Endodermal cell (in vitro differentiated cells): ENCODE measurements around the gene MTOR. TPM values are rescaled to one million over a fixed set of nuclear protein-coding genes. Genes with fewer than 3 reads are reported as not detected.

Source experiments
- DNase-seq: peaks from one replicate; pipeline ENCODE4 v3.0.0-alpha.2; 2017
- H3K27ac ChIP-seq: 2 replicates; pipeline ENCODE4 v1.5.1; 2013; ENCODE audit warnings: mild to moderate bottlenecking, low read depth, low read length, moderate library complexity
- H3K27me3 ChIP-seq: 2 replicates; pipeline ENCODE4 v1.6.1; 2013; ENCODE audit warnings: mild to moderate bottlenecking, low read length, moderate library complexity; ENCODE audit not compliant: insufficient read depth, control insufficient read depth, poor library complexity, severe bottlenecking
- H3K36me3 ChIP-seq: 2 replicates; pipeline ENCODE4 v1.7.0; 2013; ENCODE audit warnings: mild to moderate bottlenecking, low read length, moderate library complexity; ENCODE audit not compliant: control insufficient read depth, insufficient read depth
- H3K4me1 ChIP-seq: one replicate; pipeline ENCODE4 v1.7.0; 2013; ENCODE audit warnings: low read length; ENCODE audit not compliant: control insufficient read depth, insufficient read depth
- H3K4me3 ChIP-seq: 2 replicates; pipeline ENCODE4 v1.5.1; 2013; ENCODE audit warnings: mild to moderate bottlenecking, low read length, moderate library complexity
- H3K9ac ChIP-seq: 2 replicates; pipeline ENCODE4 v1.6.1; 2013; ENCODE audit warnings: mild to moderate bottlenecking, low read length, moderate library complexity; ENCODE audit not compliant: poor library complexity, severe bottlenecking; ENCODE audit errors: extremely low read depth
- H3K9me3 ChIP-seq: 2 replicates; pipeline ENCODE4 v1.6.1; 2013; ENCODE audit warnings: mild to moderate bottlenecking, low read length, moderate library complexity; ENCODE audit not compliant: control insufficient read depth
- H3K27ac Mint-ChIP-seq: 2 replicates; pipeline ENCODE4 v1.8.0; 2020; ENCODE audit warnings: mixed read lengths
- H3K27me3 Mint-ChIP-seq: 2 replicates; pipeline ENCODE4 v1.8.0; 2021; ENCODE audit warnings: mild to moderate bottlenecking, mixed read lengths; ENCODE audit not compliant: insufficient read depth
- H3K36me3 Mint-ChIP-seq: 2 replicates; pipeline ENCODE4 v1.8.0; 2020; ENCODE audit warnings: low read depth, mixed read lengths
- H3K4me1 Mint-ChIP-seq: 2 replicates; pipeline ENCODE4 v1.8.0; 2020; ENCODE audit warnings: mixed read lengths
- H3K4me3 Mint-ChIP-seq: 2 replicates; pipeline ENCODE4 v1.8.0; 2020; ENCODE audit warnings: mild to moderate bottlenecking, moderate library complexity, mixed read lengths
- H3K9me3 Mint-ChIP-seq: 2 replicates; pipeline ENCODE4 v1.8.0; 2020; ENCODE audit warnings: mild to moderate bottlenecking, mixed read lengths
- CTCF ChIP-seq: fragments of 200-600 bp; sonication (generic); conservative IDR thresholded peaks from 2 replicates; pipeline ENCODE4 v1.5.0; 2021; ENCODE audit warnings: antibody characterized with exemption, mild to moderate bottlenecking
- WGBS, 2 experiments: methylation state at CpG; one replicate each; pipeline versions ENCODE4 v1.1.5 to v1.1.7; 2013; ENCODE audit warnings: missing lambda C conversion rate in 2 of 2, mixed read lengths in 1 of 2; ENCODE audit not compliant: insufficient coverage in 1 of 2, insufficient read length in 1 of 2; 5-methylcytosine and 5-hydroxymethylcytosine counted together
- total RNA-seq, 2 donors: library from RNA; stranded (reverse); fragmentation: NEBNext Ultra II Directional in 1 of 2; extraction: Animal tissue kit (Norgen Biotek cat#: 25700) in 1 of 2; gene quantifications; 2 replicates in 1 of 2; 3 replicates in 1 of 2; pipeline ENCODE4 v1.2.1, GENCODE V29; 2021

MTOR gene
- total RNA-seq, 2 donors from 2014 or later, result 69.0 to 78.3 TPM

DNA sequence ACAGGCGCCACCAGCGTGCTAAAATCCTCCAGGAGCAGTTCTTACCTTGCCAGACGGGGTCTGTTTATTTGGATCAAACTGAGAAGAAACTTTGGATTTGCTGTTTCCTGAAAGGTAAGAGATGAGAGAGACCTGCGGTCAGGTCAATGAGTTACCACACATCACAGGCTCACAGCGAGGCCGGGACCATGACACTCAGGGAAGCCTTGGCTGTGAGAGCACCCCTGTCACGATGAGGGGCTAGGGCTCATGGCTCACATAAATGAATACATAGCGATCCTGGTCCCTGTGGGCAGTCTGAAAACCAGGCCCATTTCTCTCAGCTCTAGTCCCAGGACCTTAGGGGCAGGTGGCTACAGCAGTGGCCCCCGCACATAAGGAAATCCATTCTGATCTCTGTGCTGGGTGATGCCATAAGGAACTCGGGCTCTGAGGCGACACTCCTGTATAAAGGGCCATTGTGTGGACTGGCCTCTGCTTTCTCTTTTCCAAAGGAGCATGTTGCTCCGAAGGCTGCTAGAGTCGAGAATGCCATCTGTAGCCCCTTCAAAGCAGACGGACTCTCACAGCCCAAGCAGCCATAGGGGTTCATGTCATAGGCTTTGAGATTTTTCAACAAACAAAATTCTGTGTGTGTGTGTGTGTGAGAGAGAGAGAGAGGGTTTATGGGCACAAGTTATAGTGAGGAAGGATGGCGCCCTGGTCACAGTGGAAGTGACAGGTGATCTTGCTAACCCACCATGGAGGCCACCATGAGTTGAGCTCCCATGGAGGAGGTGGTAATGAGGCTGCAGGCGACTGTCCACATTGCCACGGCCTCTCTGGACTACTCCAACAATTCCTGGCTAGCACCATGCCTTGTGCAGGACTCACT is 193.5 kb downstream of the MTOR start:
- Mint-ChIP-seq H3K9me3 (no peaks in the 10 kb centered on the region), H3K4me3 (no peak overlapping the region), H3K36me3 (peaks cover 74% of the 10 kb centered on the region), H3K4me1 (no peaks in the 10 kb centered on the region), H3K27ac (no peak overlapping the region), H3K27me3 (no peaks in the 10 kb centered on the region)
- Histone ChIP-seq H3K27me3 (no peaks in the 10 kb centered on the region), H3K9me3 (no peaks in the 10 kb centered on the region), H3K36me3 (peaks cover 92% of the 10 kb centered on the region), H3K4me1 (no peaks in the 10 kb centered on the region), H3K4me3 (no peak overlapping the region), H3K27ac (no peak overlapping the region), H3K9ac (no peak overlapping the region)
- no peak for DNase-seq
- WGBS, 2 experiments, result 95% methylated on average over 15 to 17 of the region's 17 CpGs
- TF ChIP-seq CTCF, result no peak

DNA sequence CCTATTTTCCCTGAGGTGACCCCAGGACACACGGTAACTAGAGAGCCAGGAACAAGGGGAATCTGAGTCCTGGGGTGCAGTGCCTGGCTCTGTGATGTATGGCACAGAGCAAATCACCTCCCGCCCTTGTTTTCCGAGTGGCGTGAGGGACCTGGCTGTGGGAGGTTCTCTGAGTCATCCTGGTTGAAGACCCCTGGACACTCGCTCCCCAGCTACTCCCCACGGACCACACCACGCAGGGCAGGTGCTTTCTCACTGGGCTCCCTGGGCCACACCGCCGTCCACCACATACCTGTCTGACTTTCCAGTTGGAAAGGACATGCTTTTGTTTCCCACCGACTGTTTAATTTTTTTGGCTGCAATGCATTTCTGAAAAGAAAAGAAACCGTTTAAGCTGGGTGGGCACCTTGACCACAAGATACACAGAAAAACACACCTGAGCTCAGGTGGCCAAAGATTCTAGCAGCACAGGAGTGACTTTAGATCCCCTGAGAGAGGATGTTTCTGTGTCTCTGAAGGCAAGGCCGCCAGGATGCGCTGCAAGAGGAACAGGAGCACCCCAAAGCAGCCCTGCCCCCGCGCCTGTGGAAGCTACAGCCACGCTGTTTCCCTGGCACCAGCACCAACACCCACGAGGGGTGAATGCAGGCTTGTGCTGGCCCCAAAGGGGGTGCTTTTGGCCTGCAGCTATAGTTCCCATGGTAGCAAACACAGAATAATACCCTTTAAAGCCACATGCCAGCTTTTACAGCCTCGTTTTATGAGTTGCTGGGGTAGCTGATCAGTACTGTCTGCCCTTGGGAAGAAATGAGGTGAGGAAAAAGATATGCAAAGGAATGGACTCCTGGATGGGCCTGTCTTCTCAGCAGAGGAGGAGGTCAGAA is 194.4 kb downstream of the MTOR start:
- Histone ChIP-seq H3K27ac (no peak overlapping the region), H3K9ac (no peak overlapping the region), H3K27me3 (no peaks in the 10 kb centered on the region), H3K9me3 (no peaks in the 10 kb centered on the region), H3K4me1 (no peaks in the 10 kb centered on the region), H3K4me3 (no peak overlapping the region), H3K36me3 (peaks cover 90% of the 10 kb centered on the region)
- 94% methylated on average over 12 to 18 of the region's 18 CpGs for WGBS, 2 experiments
- H3K36me3 Mint-ChIP-seq, result peaks cover 80% of the 10 kb centered on the region
- H3K9me3 Mint-ChIP-seq, result no peaks in the 10 kb centered on the region
- H3K4me3 Mint-ChIP-seq, result no peak overlapping the region
- no peaks in the 10 kb centered on the region for H3K27me3 Mint-ChIP-seq
- H3K27ac Mint-ChIP-seq, result no peak overlapping the region
- no peak for DNase-seq
- H3K4me1 Mint-ChIP-seq, result no peaks in the 10 kb centered on the region
- no peak for TF ChIP-seq CTCF

DNA sequence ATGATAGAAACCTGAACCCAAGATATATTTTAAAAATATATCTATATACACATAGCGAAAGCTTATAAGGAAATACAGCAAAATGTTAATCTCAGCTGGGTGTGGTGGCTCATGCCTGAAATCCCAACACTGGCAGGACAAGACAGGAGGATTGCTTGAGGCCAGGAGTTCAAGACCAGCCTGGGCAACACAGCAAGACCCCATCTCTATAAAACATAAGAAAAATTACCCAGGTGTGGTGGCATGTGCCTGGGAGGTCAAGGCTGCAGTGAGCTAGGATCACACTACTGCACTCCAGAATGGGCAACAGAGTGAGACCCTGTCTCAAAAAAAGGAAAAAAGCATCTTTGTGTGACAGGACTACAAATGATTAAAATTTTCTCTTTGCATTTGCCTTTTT is 196.6 kb downstream of the MTOR start:
- peaks cover 2% of the 10 kb centered on the region for H3K4me1 Mint-ChIP-seq
- Histone ChIP-seq H3K9ac (no peak overlapping the region), H3K27me3 (no peaks in the 10 kb centered on the region), H3K9me3 (no peaks in the 10 kb centered on the region), H3K4me1 (no peaks in the 10 kb centered on the region), H3K27ac (no peak overlapping the region), H3K36me3 (peaks cover 84% of the 10 kb centered on the region), H3K4me3 (no peak overlapping the region)
- 100% methylated on average over 1 of the region's 1 CpG; no CpG with 5 or more reads in 1 of the 2 experiments for whole genome bisulfite sequencing, 2 experiments
- H3K9me3 Mint-ChIP-seq, result no peaks in the 10 kb centered on the region
- H3K27ac Mint-ChIP-seq, result no peak overlapping the region
- no peak for DNase-seq
- H3K4me3 Mint-ChIP-seq, result no peak overlapping the region
- H3K27me3 Mint-ChIP-seq, result no peaks in the 10 kb centered on the region
- TF ChIP-seq CTCF, result no peak
- peaks cover 67% of the 10 kb centered on the region for H3K36me3 Mint-ChIP-seq
